Measurements from ENCODE around the gene MINPP1.
"Not testable (repeated sequence)": the region's sequence is repeated elsewhere in the genome, so short reads cannot be mapped to it uniquely, and the experiment has no call there.

The MINPP1 gene

GRCh38 chr10:87504640-87505365 is at the start of gene MINPP1:
Gene MINPP1, plus strand, starts transcription at chr10:87504893. Its CDS starts 23 bp downstream, at chr10:87504916.
- peak; percentile 15 to 24 for DNase-seq

- not testable (repeated sequence) for DNase-seq
Measured at GRCh38 chr10:87456586-87457220, 48.0 kb upstream of the MINPP1 start.

- not testable (repeated sequence) for DNase-seq
Measured at GRCh38 chr10:87461751-87462150, 42.9 kb upstream of the MINPP1 start.

GRCh38 chr10:87466849-87467248 is 37.8 kb upstream of the MINPP1 start:
- DNase-seq, result not testable (repeated sequence)

GRCh38 chr10:87488733-87489132 is 16.0 kb upstream of the MINPP1 start:
- DNase-seq, result not testable (repeated sequence)

GRCh38 chr10:87490285-87490684 is 14.4 kb upstream of the MINPP1 start:
- not testable (repeated sequence) for DNase-seq

- not testable (repeated sequence) for DNase-seq
Measured at GRCh38 chr10:87492450-87492849, 12.2 kb upstream of the MINPP1 start.

GRCh38 chr10:87495446-87495845 is 9.2 kb upstream of the MINPP1 start:
- not testable (repeated sequence) for DNase-seq

- DNase-seq, result not testable (repeated sequence)
Measured at GRCh38 chr10:87497386-87497785, 7.3 kb upstream of the MINPP1 start.

- DNase-seq, result not testable (repeated sequence)
Measured at GRCh38 chr10:87498106-87498789, 6.4 kb upstream of the MINPP1 start.

GRCh38 chr10:87500646-87501048 is 4.0 kb upstream of the MINPP1 start:
- DNase-seq, result no peak

- DNase-seq, result no peak
Measured at GRCh38 chr10:87503401-87503800, 1.3 kb upstream of the MINPP1 start.

GRCh38 chr10:87503886-87504285 is 807 bp upstream of the MINPP1 start:
- DNase-seq, result no peak

- no peak for DNase-seq
Measured at GRCh38 chr10:87504307-87504639, 420 bp upstream of the MINPP1 start.

GRCh38 chr10:87505366-87506111 is 846 bp downstream of the MINPP1 start:
- DNase-seq, result peak in 1 of 2 experiments; percentile 17

GRCh38 chr10:87506956-87507355 is 2.3 kb downstream of the MINPP1 start:
- DNase-seq, result no peak

- DNase-seq, result no peak
Measured at GRCh38 chr10:87507879-87508483, 3.3 kb downstream of the MINPP1 start.

- DNase-seq, result no peak
Measured at GRCh38 chr10:87508837-87509236, 4.1 kb downstream of the MINPP1 start.

- no peak for DNase-seq
Measured at GRCh38 chr10:87510025-87510424, 5.3 kb downstream of the MINPP1 start.

- no peak for DNase-seq
Measured at GRCh38 chr10:87511526-87511925, 6.8 kb downstream of the MINPP1 start.

- DNase-seq, result no peak
Measured at GRCh38 chr10:87518937-87519336, 14.2 kb downstream of the MINPP1 start.

- DNase-seq, result no peak
Measured at GRCh38 chr10:87519582-87519981, 14.9 kb downstream of the MINPP1 start.

GRCh38 chr10:87523731-87524130 is 19.0 kb downstream of the MINPP1 start:
- no peak for DNase-seq
